Tibial nerve (tissue), 4 donors: Measurements from ENCODE around the gene CEP290.

ENCODE experiments used
- CTCF ChIP-seq, 5 experiments: fragments of 200-600 bp in 3 of 5; fragments of 450-650 bp in 2 of 5; sonication (generic) in 3 of 5; IDR thresholded peaks; one replicate each; pipeline ENCODE4 v1.5.1; 2016 to 2019; ENCODE audit warnings: antibody characterized with exemption in 5 of 5, mild to moderate bottlenecking in 3 of 5, moderate library complexity in 2 of 5
- EP300 ChIP-seq, 2 donors: sonication (generic); formaldehyde crosslinking; IDR thresholded peaks; one replicate each; pipeline ENCODE4 v1.6.1; 2017; ENCODE audit warnings: antibody characterized with exemption in 2 of 2, mild to moderate bottlenecking in 1 of 2
- POLR2A ChIP-seq, 2 donors: fragments of 450-650 bp; IDR thresholded peaks; one replicate each; pipeline ENCODE4 v1.6.1; 2017; ENCODE audit warnings: antibody characterized with exemption in 2 of 2, mild to moderate bottlenecking in 2 of 2, moderate library complexity in 2 of 2

GRCh38 chr12:88062474-88062873 lies 79.4 kb downstream of the CEP290 start:
- TF ChIP-seq CTCF (IDR thresholded peaks at IDR 0.05): no peak
- no peak for TF ChIP-seq POLR2A (IDR thresholded peaks at IDR 0.05)
- no peak for TF ChIP-seq EP300 (IDR thresholded peaks at IDR 0.05)
